Measurements from ENCODE around the gene MARS1. TPM values are rescaled to one million over a fixed set of nuclear protein-coding genes. Genes with fewer than 3 reads are reported as not detected.
A peak's percentile ranks its signal among the peaks of the same experiment; 100 is the strongest.

Gene MARS1
- polyA plus RNA-seq, 3 donors from 2014 or later, result 100 to 158 (median 114) TPM

GRCh38 chr12:57461276-57461916 is 26.5 kb upstream of the MARS1 start:
- no peaks in the 10 kb centered on the region for H3K36me3 Mint-ChIP-seq
- H3K9me3 Mint-ChIP-seq, result no peaks in the 10 kb centered on the region
- peak overlapping the region; percentile 79 to 95 (median 84) for H3K4me3 Mint-ChIP-seq
- peak overlapping the region in 3 of 6 donors; percentile 40 to 87 (median 61) for H3K27ac Mint-ChIP-seq
- H3K27me3 Mint-ChIP-seq (ENCODE audit: low read depth in 3 of 3), result peaks cover 9 to 30% (median 20%) of the 10 kb centered on the region in 3 donors
- peaks cover 42 to 60% of the 10 kb centered on the region in 2 donors for H3K4me1 Mint-ChIP-seq
- DNase-seq, result no peak

DNA sequence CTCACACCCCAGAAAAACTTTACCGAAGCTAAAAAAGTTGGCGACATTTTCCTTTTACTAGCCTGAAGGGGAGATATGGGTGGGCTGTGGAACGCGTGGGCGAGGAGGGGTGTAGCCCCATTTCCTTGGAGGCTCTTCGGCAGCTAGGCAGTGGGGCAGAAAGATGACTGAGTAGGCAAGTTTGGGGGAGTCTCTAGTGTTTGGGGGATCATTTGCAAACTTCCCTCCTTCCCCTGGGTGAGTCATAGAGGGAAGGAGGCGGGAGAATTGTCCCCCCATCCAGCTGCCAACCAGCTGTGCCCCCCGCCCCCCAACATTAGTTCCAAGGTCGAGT is 26.0 kb upstream of the MARS1 start:
- peak overlapping the region in 4 of 6 donors; percentile 44 to 87 (median 72) for H3K27ac Mint-ChIP-seq
- H3K4me3 Mint-ChIP-seq, result peak overlapping the region; percentile 79 to 95 (median 84)
- H3K36me3 Mint-ChIP-seq, result no peaks in the 10 kb centered on the region
- H3K4me1 Mint-ChIP-seq, result peaks cover 42 to 60% of the 10 kb centered on the region in 2 donors
- H3K27me3 Mint-ChIP-seq (ENCODE audit: low read depth in 3 of 3), result peaks cover 9 to 28% (median 20%) of the 10 kb centered on the region in 3 donors
- no peaks in the 10 kb centered on the region for H3K9me3 Mint-ChIP-seq
- no peak for DNase-seq

DNA sequence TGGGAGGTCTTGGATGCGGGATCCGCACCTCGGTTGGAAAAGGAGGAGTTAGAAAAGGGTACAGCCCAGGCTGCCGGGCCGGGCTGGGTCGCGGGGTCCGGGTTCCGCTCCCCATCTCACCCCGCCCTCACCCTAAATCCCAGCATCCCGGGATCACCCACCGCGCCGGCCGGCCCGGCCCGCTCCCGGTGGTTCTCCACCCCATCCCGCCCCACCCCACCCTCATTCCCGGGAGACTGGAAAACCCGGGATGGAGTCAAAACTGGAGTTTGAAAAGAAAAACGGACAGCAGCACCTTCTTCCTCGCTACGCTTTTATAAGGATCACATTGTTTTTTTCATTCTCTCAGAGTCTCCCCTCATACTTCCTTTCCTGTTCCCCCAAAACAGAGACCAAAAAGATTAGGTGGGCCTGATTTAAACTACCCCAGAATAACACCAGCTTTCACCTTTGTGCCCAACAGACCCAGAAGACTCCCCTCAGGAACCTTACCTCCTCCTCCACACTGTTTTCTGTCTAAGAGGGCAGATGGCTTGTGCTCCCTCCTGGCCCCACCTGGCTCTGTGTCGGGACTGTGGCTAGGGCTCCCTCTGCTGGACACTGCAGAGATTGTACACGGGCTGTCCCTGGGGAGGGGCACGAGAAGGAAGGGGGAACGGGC is 25.5 kb upstream of the MARS1 start:
- Mint-ChIP-seq H3K36me3 (peaks cover 0 to 3% (median 0%) of the 10 kb centered on the region in 3 donors), H3K9me3 (no peaks in the 10 kb centered on the region), H3K4me1 (peaks cover 44 to 60% of the 10 kb centered on the region in 2 donors), H3K4me3 (peak overlapping the region; percentile 86 to 95 (median 89)), H3K27me3 (ENCODE audit: low read depth in 3 of 3) (peaks cover 14 to 28% (median 20%) of the 10 kb centered on the region in 3 donors), H3K27ac (peak overlapping the region in 5 of 6 donors; percentile 49 to 92 (median 85))
- DNase-seq, result peak; percentile 82 to 84 (median 83)

DNA sequence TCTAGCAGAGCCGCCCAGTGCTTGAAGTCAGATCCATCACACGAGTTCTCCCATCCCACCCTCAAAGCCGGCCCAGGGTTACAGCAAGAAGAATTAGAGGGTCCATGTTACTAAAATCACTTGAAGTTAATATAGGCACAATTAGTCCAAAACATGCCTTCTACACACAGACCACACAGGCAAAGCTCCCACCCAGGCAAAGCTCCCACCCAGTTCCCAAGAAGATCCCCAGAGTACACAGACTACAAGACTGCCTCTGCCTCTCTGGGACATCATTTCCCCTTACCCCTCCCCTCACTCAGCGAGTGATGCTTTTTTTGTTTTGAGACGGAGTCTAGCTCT is 25.0 kb upstream of the MARS1 start:
- no peaks in the 10 kb centered on the region for H3K9me3 Mint-ChIP-seq
- H3K27ac Mint-ChIP-seq, result peak overlapping the region in 5 of 6 donors; percentile 49 to 92 (median 85)
- H3K27me3 Mint-ChIP-seq (ENCODE audit: low read depth in 3 of 3), result peaks cover 17 to 33% (median 20%) of the 10 kb centered on the region in 3 donors
- H3K4me3 Mint-ChIP-seq, result peak overlapping the region; percentile 86 to 95 (median 89)
- DNase-seq, result no peak
- H3K4me1 Mint-ChIP-seq, result peaks cover 44 to 62% of the 10 kb centered on the region in 2 donors
- H3K36me3 Mint-ChIP-seq, result peaks cover 0 to 3% (median 2%) of the 10 kb centered on the region in 3 donors

GRCh38 chr12:57464569-57464968 is 23.3 kb upstream of the MARS1 start:
- no peaks in the 10 kb centered on the region for H3K9me3 Mint-ChIP-seq
- H3K27ac Mint-ChIP-seq, result peak overlapping the region in 2 of 6 donors; percentile 65 to 83
- peaks cover 44 to 67% of the 10 kb centered on the region in 2 donors for H3K4me1 Mint-ChIP-seq
- peaks cover 10 to 12% (median 12%) of the 10 kb centered on the region in 3 donors for H3K36me3 Mint-ChIP-seq
- H3K27me3 Mint-ChIP-seq (ENCODE audit: low read depth in 3 of 3), result peaks cover 16 to 37% (median 22%) of the 10 kb centered on the region in 3 donors
- DNase-seq, result no peak
- H3K4me3 Mint-ChIP-seq, result no peak overlapping the region

DNA sequence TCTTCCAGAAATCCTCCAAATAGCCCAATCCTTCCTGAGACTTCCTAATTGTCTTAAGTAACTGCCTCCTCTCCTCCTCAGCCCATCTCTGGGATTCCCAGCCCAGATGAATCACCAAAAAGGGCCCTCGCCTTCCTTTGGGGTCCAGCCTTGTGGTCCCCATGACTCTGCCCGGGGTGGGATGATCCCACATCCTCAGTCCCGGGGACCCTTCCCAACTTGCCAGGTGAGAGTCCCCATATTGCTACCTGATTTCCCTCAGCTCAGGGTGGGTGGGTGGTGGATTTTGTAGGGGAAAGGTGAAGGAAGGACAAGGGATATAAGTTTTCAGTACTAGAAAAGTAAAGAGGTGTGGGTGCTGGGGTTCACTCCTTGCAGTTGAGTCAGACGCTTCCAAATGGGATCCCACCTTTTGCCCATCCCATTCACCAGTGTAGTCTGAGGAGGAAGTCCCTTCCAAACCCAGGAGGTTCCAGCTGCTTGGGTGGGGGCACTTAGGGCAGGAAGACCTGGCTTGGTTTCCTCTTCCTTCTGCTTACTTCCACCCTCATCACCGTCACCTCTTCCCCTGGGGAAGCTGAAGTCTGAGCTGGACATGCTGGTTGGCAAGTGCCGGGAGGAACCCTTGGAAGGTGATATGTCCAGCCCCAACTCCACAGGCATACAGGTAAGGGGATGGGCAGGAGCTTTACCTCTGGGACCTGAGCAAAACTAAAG is 22.7 kb upstream of the MARS1 start:
- peak overlapping the region in 2 of 6 donors; percentile 71 to 83 for H3K27ac Mint-ChIP-seq
- H3K4me3 Mint-ChIP-seq, result no peak overlapping the region
- no peaks in the 10 kb centered on the region for H3K9me3 Mint-ChIP-seq
- H3K27me3 Mint-ChIP-seq (ENCODE audit: low read depth in 3 of 3), result peaks cover 16 to 35% (median 23%) of the 10 kb centered on the region in 3 donors
- peaks cover 49 to 66% of the 10 kb centered on the region in 2 donors for H3K4me1 Mint-ChIP-seq
- peaks cover 12 to 13% (median 12%) of the 10 kb centered on the region in 3 donors for H3K36me3 Mint-ChIP-seq
- no peak for DNase-seq

- Mint-ChIP-seq H3K4me1 (peaks cover 49 to 61% of the 10 kb centered on the region in 2 donors), H3K4me3 (no peak overlapping the region), H3K27me3 (ENCODE audit: low read depth in 3 of 3) (peaks cover 18 to 35% (median 20%) of the 10 kb centered on the region in 3 donors)
Observed at GRCh38 chr12:57465747-57466505, 21.9 kb upstream of the MARS1 start.

GRCh38 chr12:57467212-57467874 is 20.5 kb upstream of the MARS1 start:
- H3K4me3 Mint-ChIP-seq, result peak overlapping the region in 1 of 5 donors; percentile 13
- DNase-seq, result no peak
- peaks cover 18 to 35% (median 28%) of the 10 kb centered on the region in 3 donors for H3K27me3 Mint-ChIP-seq (ENCODE audit: low read depth in 3 of 3)
- peak overlapping the region; percentile 32 to 84 (median 64) for H3K27ac Mint-ChIP-seq
- peaks cover 52 to 61% of the 10 kb centered on the region in 2 donors for H3K4me1 Mint-ChIP-seq
- no peaks in the 10 kb centered on the region for H3K9me3 Mint-ChIP-seq
- H3K36me3 Mint-ChIP-seq, result peaks cover 12 to 19% (median 17%) of the 10 kb centered on the region in 3 donors

More at GRCh38 chr12:57465747-57466505, 21.9 kb upstream of the MARS1 start:
- H3K27ac Mint-ChIP-seq, result peak overlapping the region; percentile 3 to 75 (median 56)
- H3K36me3 Mint-ChIP-seq, result peaks cover 12 to 13% (median 12%) of the 10 kb centered on the region in 3 donors
- no peak for DNase-seq
- no peaks in the 10 kb centered on the region for H3K9me3 Mint-ChIP-seq

DNA sequence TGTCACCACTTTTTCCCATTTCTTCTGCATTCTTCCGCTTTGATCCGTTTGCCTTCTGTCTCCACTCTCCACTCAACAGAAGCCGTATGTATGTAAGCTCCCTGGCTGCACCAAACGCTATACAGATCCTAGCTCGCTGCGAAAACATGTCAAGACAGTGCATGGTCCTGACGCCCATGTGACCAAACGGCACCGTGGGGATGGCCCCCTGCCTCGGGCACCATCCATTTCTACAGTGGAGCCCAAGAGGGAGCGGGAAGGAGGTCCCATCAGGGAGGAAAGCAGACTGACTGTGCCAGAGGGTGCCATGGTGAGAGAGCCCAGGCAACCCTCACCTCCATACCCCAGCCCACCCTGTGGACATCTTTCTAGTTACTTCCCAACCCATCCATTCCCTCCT is 20.0 kb upstream of the MARS1 start:
- Mint-ChIP-seq H3K36me3 (peaks cover 17 to 25% (median 22%) of the 10 kb centered on the region in 3 donors), H3K4me1 (peaks cover 52 to 61% of the 10 kb centered on the region in 2 donors), H3K27ac (peak overlapping the region; percentile 51 to 89 (median 72)), H3K4me3 (peak overlapping the region in 1 of 5 donors; percentile 13), H3K27me3 (ENCODE audit: low read depth in 3 of 3) (peaks cover 13 to 36% (median 26%) of the 10 kb centered on the region in 3 donors), H3K9me3 (no peaks in the 10 kb centered on the region)
- no peak for DNase-seq

GRCh38 chr12:57469296-57470164 is 18.3 kb upstream of the MARS1 start:
- no peaks in the 10 kb centered on the region for H3K9me3 Mint-ChIP-seq
- H3K27ac Mint-ChIP-seq, result peak overlapping the region in 5 of 6 donors; percentile 59 to 83 (median 76)
- peaks cover 18 to 37% (median 34%) of the 10 kb centered on the region in 3 donors for H3K27me3 Mint-ChIP-seq (ENCODE audit: low read depth in 3 of 3)
- DNase-seq, result no peak
- peaks cover 62 to 68% of the 10 kb centered on the region in 2 donors for H3K4me1 Mint-ChIP-seq
- peaks cover 31 to 38% (median 33%) of the 10 kb centered on the region in 3 donors for H3K36me3 Mint-ChIP-seq
- peak overlapping the region in 3 of 5 donors; percentile 6 to 15 (median 6) for H3K4me3 Mint-ChIP-seq

DNA sequence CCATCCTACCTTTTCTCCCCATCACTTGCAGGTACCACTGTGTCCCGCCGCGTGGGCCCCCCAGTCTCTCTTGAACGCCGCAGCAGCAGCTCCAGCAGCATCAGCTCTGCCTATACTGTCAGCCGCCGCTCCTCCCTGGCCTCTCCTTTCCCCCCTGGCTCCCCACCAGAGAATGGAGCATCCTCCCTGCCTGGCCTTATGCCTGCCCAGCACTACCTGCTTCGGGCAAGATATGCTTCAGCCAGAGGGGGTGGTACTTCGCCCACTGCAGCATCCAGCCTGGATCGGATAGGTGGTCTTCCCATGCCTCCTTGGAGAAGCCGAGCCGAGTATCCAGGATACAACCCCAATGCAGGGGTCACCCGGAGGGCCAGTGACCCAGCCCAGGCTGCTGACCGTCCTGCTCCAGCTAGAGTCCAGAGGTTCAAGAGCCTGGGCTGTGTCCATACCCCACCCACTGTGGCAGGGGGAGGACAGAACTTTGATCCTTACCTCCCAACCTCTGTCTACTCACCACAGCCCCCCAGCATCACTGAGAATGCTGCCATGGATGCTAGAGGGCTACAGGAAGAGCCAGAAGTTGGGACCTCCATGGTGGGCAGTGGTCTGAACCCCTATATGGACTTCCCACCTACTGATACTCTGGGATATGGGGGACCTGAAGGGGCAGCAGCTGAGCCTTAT is 17.4 kb upstream of the MARS1 start:
- Mint-ChIP-seq H3K27me3 (ENCODE audit: low read depth in 3 of 3) (peaks cover 17 to 39% (median 35%) of the 10 kb centered on the region in 3 donors), H3K27ac (peak overlapping the region in 4 of 6 donors; percentile 60 to 83 (median 75)), H3K4me1 (peaks cover 69 to 74% of the 10 kb centered on the region in 2 donors), H3K36me3 (peaks cover 36 to 44% (median 36%) of the 10 kb centered on the region in 3 donors), H3K4me3 (no peak overlapping the region), H3K9me3 (no peaks in the 10 kb centered on the region)
- no peak for DNase-seq
